Central memory CD8-positive, alpha-beta T cell (primary cell): ENCODE data around the gene CDC42BPA.
A peak's percentile ranks its signal among the peaks of the same experiment; 100 is the strongest.
"Not testable (repeated sequence)": the region's sequence is repeated elsewhere in the genome, so short reads cannot be mapped to it uniquely, and the experiment has no call there.

ENCODE experiments used
- ATAC-seq: fragments of 150-1000 bp; cut with Tn5 transposase; replicated peaks from 2 replicates; pipeline ENCODE4 v1.10.0; 2022; ENCODE audit warnings: mild to moderate bottlenecking, moderate FRiP score, moderate number of reproducible peaks; ENCODE audit not compliant: poor library complexity, severe bottlenecking; ENCODE audit errors: extremely low read depth
- DNase-seq, 2 donors: peaks; one replicate each; pipeline ENCODE4 v3.0.0; 2021; ENCODE audit warnings: low spot score in 2 of 2
- H3K27ac Mint-ChIP-seq: one replicate; pipeline ENCODE4 v1.8.0; 2022; ENCODE audit warnings: low read depth, mild to moderate bottlenecking, moderate library complexity, mixed read lengths
- H3K27me3 Mint-ChIP-seq: one replicate; pipeline ENCODE4 v1.8.0; 2022; ENCODE audit warnings: mixed read lengths
- H3K36me3 Mint-ChIP-seq: one replicate; pipeline ENCODE4 v1.8.0; 2022; ENCODE audit warnings: mild to moderate bottlenecking, moderate library complexity, mixed read lengths; ENCODE audit not compliant: insufficient read depth
- H3K4me1 Mint-ChIP-seq: one replicate; pipeline ENCODE4 v1.8.0; 2022; ENCODE audit warnings: mixed read lengths
- H3K4me3 Mint-ChIP-seq: one replicate; pipeline ENCODE4 v1.8.0; 2022; ENCODE audit warnings: mild to moderate bottlenecking, moderate library complexity, mixed read lengths
- H3K9me3 Mint-ChIP-seq: one replicate; pipeline ENCODE4 v1.8.0; 2022; ENCODE audit warnings: mixed read lengths

CDC42BPA gene

GRCh38 chr1:227152525-227152924, 165.8 kb downstream of the CDC42BPA start:
- ATAC-seq: no peak
- H3K36me3 Mint-ChIP-seq: no peaks in the 10 kb centered on the region
- H3K27me3 Mint-ChIP-seq: peaks cover 47% of the 10 kb centered on the region
- DNase-seq: no peak
- H3K27ac Mint-ChIP-seq: no peak overlapping the region
- H3K4me3 Mint-ChIP-seq: no peak overlapping the region
- H3K4me1 Mint-ChIP-seq: no peaks in the 10 kb centered on the region
- no peaks in the 10 kb centered on the region for H3K9me3 Mint-ChIP-seq

GRCh38 chr1:227140376-227140775, 177.9 kb downstream of the CDC42BPA start:
- Mint-ChIP-seq H3K9me3 (no peaks in the 10 kb centered on the region), H3K36me3 (no peaks in the 10 kb centered on the region), H3K27ac (no peak overlapping the region), H3K27me3 (peaks cover 14% of the 10 kb centered on the region), H3K4me1 (no peaks in the 10 kb centered on the region), H3K4me3 (no peak overlapping the region)
- DNase-seq (no peak), ATAC-seq (no peak)

DNA sequence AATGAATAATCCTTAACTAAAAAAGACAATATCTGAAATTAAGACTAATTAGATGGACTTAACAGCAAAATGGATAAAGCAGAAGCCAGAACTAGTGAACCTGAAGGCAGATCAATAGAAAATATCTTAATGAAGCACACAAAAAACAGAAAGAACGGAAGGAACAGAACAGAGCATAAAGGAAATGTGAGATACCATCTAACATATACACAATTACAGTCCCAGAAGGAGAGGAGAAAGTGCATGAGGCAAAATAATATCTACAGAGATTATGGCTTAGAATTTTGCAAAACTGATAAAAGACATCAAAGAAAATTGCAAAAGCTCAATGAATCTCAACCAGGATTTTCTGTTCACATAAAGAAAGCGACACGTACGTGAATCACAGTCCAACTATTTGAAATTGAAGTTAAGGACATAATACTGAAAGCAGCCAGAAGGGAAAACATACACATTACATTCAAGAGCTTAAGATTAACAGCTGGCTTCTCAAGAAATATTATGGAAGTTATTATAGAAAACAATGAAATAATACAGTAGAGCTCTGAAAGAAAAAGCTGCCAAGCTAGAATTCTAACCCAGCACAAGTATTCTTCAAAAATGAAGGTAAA, 182.0 kb downstream of the CDC42BPA start:
- no peak overlapping the region for H3K4me3 Mint-ChIP-seq

GRCh38 chr1:227134686-227135314, 183.5 kb downstream of the CDC42BPA start:
- H3K4me3 Mint-ChIP-seq: no peak overlapping the region
- peaks cover 42% of the 10 kb centered on the region for H3K27me3 Mint-ChIP-seq
- no peaks in the 10 kb centered on the region for H3K9me3 Mint-ChIP-seq
- H3K4me1 Mint-ChIP-seq: no peaks in the 10 kb centered on the region
- H3K27ac Mint-ChIP-seq: no peak overlapping the region
- DNase-seq: no peak
- no peaks in the 10 kb centered on the region for H3K36me3 Mint-ChIP-seq
- ATAC-seq: no peak

More for the DNA sequence above, 182.0 kb downstream of the CDC42BPA start:
- ATAC-seq (no peak), DNase-seq (no peak)
- Mint-ChIP-seq H3K4me1 (no peaks in the 10 kb centered on the region), H3K27me3 (peaks cover 34% of the 10 kb centered on the region), H3K9me3 (no peaks in the 10 kb centered on the region), H3K27ac (no peak overlapping the region), H3K36me3 (no peaks in the 10 kb centered on the region)

DNA sequence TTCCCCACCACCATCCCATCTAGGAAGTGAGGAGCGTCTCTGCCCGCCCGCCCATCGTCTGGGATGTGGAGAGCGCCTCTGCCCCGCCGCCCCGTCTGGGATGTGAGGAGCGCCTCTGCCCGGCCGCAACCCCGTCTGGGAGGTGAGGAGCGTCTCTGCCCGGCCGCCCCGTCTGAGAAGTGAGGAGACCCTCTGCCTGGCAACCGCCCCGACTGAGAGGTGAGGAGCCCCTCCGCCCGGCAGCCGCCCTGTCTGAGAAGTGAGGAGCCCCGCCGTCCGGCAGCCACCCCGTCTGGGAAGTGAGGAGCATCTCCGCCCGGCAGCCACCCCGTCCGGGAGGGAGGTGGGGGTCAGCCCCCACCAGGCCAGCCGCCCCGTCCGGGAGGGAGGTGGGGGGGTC, 185.6 kb downstream of the CDC42BPA start:
- DNase-seq, H3K4me3 Mint-ChIP-seq, H3K9me3 Mint-ChIP-seq, H3K27ac Mint-ChIP-seq, ATAC-seq, H3K36me3 Mint-ChIP-seq, H3K4me1 Mint-ChIP-seq: not testable (repeated sequence)
- peaks cover 42% of the 10 kb centered on the region for H3K27me3 Mint-ChIP-seq

DNA sequence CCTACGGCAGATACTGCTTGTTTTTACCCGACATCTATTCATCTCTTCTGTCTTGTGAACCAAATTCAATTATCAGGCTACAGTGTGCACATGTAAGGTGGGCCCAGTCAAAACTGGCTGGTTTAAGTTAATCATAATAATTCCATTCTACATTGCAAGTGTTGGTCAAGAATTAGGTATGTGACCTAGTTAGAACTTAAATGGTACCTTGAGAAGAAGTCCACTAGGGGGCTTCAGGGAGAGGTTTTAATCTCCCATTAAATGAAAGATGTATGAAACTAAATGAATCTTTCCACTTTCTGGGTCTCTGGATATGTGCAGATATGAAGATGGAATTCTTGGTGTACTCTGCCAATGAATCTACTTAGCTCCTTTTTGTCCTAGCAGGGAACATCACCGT, 187.1 kb downstream of the CDC42BPA start:
- peaks cover 36% of the 10 kb centered on the region for H3K27me3 Mint-ChIP-seq
- no peak for DNase-seq
- ATAC-seq: no peak
- H3K27ac Mint-ChIP-seq: peak overlapping the region; percentile 68
- H3K36me3 Mint-ChIP-seq: no peaks in the 10 kb centered on the region
- no peaks in the 10 kb centered on the region for H3K9me3 Mint-ChIP-seq
- no peaks in the 10 kb centered on the region for H3K4me1 Mint-ChIP-seq
- no peak overlapping the region for H3K4me3 Mint-ChIP-seq

DNA sequence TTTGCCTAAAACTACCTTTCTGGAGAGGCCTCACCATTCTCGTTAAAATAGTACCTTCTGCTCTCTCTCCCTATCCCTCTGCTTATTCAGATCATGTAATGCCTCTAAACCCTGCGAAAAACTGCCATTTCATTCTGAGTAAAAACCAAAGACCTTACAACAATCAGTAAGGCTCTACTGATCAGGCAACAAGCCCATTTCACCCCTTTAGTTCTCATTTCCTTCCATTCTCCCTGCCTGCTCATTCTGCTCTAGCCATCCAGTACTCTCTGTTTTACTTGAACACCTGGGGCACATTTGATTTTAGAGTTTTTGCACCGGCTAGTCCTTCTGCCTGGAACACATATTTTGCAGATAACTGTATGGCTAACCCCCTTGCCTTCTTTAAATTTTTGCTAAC, 190.4 kb downstream of the CDC42BPA start:
- H3K36me3 Mint-ChIP-seq: no peaks in the 10 kb centered on the region
- no peak overlapping the region for H3K27ac Mint-ChIP-seq
- H3K4me1 Mint-ChIP-seq: no peaks in the 10 kb centered on the region
- ATAC-seq (no peak), DNase-seq (no peak)
- no peak overlapping the region for H3K4me3 Mint-ChIP-seq
- no peaks in the 10 kb centered on the region for H3K9me3 Mint-ChIP-seq
- H3K27me3 Mint-ChIP-seq: peaks cover 22% of the 10 kb centered on the region

GRCh38 chr1:227125929-227126545, 192.3 kb downstream of the CDC42BPA start:
- H3K4me1 Mint-ChIP-seq: no peaks in the 10 kb centered on the region
- H3K27me3 Mint-ChIP-seq: peaks cover 26% of the 10 kb centered on the region
- ATAC-seq: no peak
- no peak overlapping the region for H3K27ac Mint-ChIP-seq
- no peak for DNase-seq
- H3K4me3 Mint-ChIP-seq: no peak overlapping the region
- no peaks in the 10 kb centered on the region for H3K9me3 Mint-ChIP-seq
- H3K36me3 Mint-ChIP-seq: no peaks in the 10 kb centered on the region

DNA sequence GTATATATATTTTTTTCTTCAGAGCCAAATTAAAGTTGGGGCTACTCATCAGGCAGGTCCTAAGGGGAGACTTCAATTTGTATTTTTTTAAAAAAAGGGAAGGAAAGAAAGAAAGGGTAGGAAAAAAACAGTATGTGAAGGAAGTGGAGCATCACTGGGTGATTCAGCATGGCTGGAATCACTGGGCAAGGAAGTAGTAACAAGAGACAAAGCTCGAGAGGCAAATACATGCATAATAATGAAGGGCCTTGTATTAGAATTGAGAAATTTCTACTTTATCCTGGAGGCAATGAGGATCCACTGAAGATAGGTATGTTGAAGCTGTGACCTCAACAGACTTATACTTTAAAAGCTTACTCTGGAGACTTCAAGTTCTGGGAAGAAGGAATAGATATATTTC, 193.8 kb downstream of the CDC42BPA start:
- H3K4me1 Mint-ChIP-seq: no peaks in the 10 kb centered on the region
- H3K27ac Mint-ChIP-seq: no peak overlapping the region
- ATAC-seq: no peak
- H3K9me3 Mint-ChIP-seq: no peaks in the 10 kb centered on the region
- H3K36me3 Mint-ChIP-seq: no peaks in the 10 kb centered on the region
- no peak overlapping the region for H3K4me3 Mint-ChIP-seq
- no peak for DNase-seq
- peaks cover 20% of the 10 kb centered on the region for H3K27me3 Mint-ChIP-seq

DNA sequence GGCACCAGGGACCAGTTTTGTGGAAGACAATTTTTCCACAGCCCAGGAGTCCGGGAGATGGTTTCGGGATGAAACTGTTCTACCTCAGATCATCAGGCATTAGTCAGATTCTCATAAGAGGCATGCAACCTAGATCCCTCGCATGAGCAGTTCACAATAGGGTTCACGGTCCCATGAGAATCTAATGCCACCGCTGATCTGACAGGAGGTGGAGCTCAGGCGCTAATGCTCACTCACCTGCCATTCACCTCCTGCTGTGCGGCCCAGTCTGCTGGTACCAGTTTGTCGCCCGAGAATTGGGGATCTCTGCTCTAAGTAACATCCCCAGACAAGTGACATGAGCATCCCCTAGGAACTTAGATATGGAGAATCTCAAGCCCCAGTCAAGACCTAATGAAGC, 197.5 kb downstream of the CDC42BPA start:
- Mint-ChIP-seq H3K36me3 (no peaks in the 10 kb centered on the region), H3K4me1 (no peaks in the 10 kb centered on the region), H3K9me3 (no peaks in the 10 kb centered on the region), H3K27me3 (peaks cover 44% of the 10 kb centered on the region), H3K4me3 (no peak overlapping the region), H3K27ac (no peak overlapping the region)
- ATAC-seq (no peak), DNase-seq (no peak)

- H3K27ac Mint-ChIP-seq: no peak overlapping the region
- no peak for DNase-seq
- H3K27me3 Mint-ChIP-seq: peaks cover 89% of the 10 kb centered on the region
- no peak overlapping the region for H3K4me3 Mint-ChIP-seq
- no peaks in the 10 kb centered on the region for H3K9me3 Mint-ChIP-seq
- no peak for ATAC-seq
- H3K36me3 Mint-ChIP-seq: no peaks in the 10 kb centered on the region
- H3K4me1 Mint-ChIP-seq: no peaks in the 10 kb centered on the region
These were observed 205.8 kb downstream of the CDC42BPA start for GRCh38 chr1:227112538-227112937.

- peaks cover 87% of the 10 kb centered on the region for H3K27me3 Mint-ChIP-seq
- no peak overlapping the region for H3K27ac Mint-ChIP-seq
- no peaks in the 10 kb centered on the region for H3K4me1 Mint-ChIP-seq
- no peaks in the 10 kb centered on the region for H3K36me3 Mint-ChIP-seq
- H3K4me3 Mint-ChIP-seq: no peak overlapping the region
- DNase-seq (no peak), ATAC-seq (no peak)
- H3K9me3 Mint-ChIP-seq: no peaks in the 10 kb centered on the region
These were observed 206.5 kb downstream of the CDC42BPA start for GRCh38 chr1:227111782-227112181.

- peaks cover 50% of the 10 kb centered on the region for H3K27me3 Mint-ChIP-seq
- not testable (repeated sequence) for H3K4me3 Mint-ChIP-seq, H3K27ac Mint-ChIP-seq, H3K9me3 Mint-ChIP-seq, H3K4me1 Mint-ChIP-seq, H3K36me3 Mint-ChIP-seq, DNase-seq, ATAC-seq
These were observed 213.0 kb downstream of the CDC42BPA start for GRCh38 chr1:227105291-227105690.
